Caco-2 (cell line): ENCODE data around the gene FNDC11. TPM values are rescaled to one million over a fixed set of nuclear protein-coding genes. Genes with fewer than 3 reads are reported as not detected.

Source experiments
- BruUV-seq: library from RNA; stranded (reverse); fragments of 400-500 nt; replicated peaks from 2 replicates; lab custom pipeline; 2021; lab: Mats Ljungman, UMichigan
- CTCF ChIA-PET: fragments of 300-600 bp; sonication (Branson Sonifier 250); formaldehyde crosslinking; loops from one replicate; lab custom pipeline; 2022; ENCODE audit warnings: antibody characterized with exemption; lab: Charles Lee
- POLR2A ChIA-PET: fragments of 300-600 bp; sonication (Branson Sonifier 250); formaldehyde crosslinking; loops from one replicate; lab custom pipeline; 2022; ENCODE audit warnings: antibody characterized with exemption; lab: Charles Lee
- DNase-seq, 2 experiments: peaks; one replicate each; pipeline versions ENCODE4 v3.0.0 to v3.0.0-alpha.2; 2020 to 2022
- H3K27me3 ChIP-seq: replicated peaks from 2 replicates; pipeline ENCODE4 v1.6.0; 2011; ENCODE audit warnings: low read length; ENCODE audit not compliant: control insufficient read depth, insufficient read depth
- H3K36me3 ChIP-seq: 2 replicates; pipeline ENCODE4 v1.5.1; 2011; ENCODE audit warnings: low read length; ENCODE audit not compliant: control insufficient read depth, insufficient read depth
- H3K4me1 ChIP-seq: fragments of 250-450 bp; sonication (Bioruptor Pico); 2 replicates; pipeline ENCODE4 v1.5.1; 2020; ENCODE audit warnings: mild to moderate bottlenecking
- H3K4me3 ChIP-seq: 2 replicates; pipeline ENCODE4 v1.5.1; 2011; ENCODE audit warnings: low read depth, mild to moderate bottlenecking, control low read depth, low read length
- H3K9me3 ChIP-seq: fragments of 250-450 bp; sonication (Bioruptor Pico); 2 replicates; pipeline ENCODE4 v1.5.1; 2020; ENCODE audit warnings: mild to moderate bottlenecking, moderate library complexity
- H3K27ac Mint-ChIP-seq: one replicate; pipeline ENCODE4 v1.8.0; 2022; ENCODE audit warnings: mixed read lengths; ENCODE audit not compliant: unreplicated experiment
- H3K27me3 Mint-ChIP-seq: one replicate; pipeline ENCODE4 v1.8.0; 2022; ENCODE audit warnings: mixed read lengths; ENCODE audit not compliant: insufficient read depth, unreplicated experiment
- H3K36me3 Mint-ChIP-seq: one replicate; pipeline ENCODE4 v1.8.0; 2022; ENCODE audit warnings: mild to moderate bottlenecking, mixed read lengths; ENCODE audit not compliant: insufficient read depth, unreplicated experiment
- H3K4me1 Mint-ChIP-seq: one replicate; pipeline ENCODE4 v1.8.0; 2022; ENCODE audit warnings: low read depth, mixed read lengths; ENCODE audit not compliant: unreplicated experiment
- H3K4me3 Mint-ChIP-seq: one replicate; pipeline ENCODE4 v1.8.0; 2022; ENCODE audit warnings: mild to moderate bottlenecking, moderate library complexity, mixed read lengths; ENCODE audit not compliant: unreplicated experiment
- H3K9me3 Mint-ChIP-seq: one replicate; pipeline ENCODE4 v1.8.0; 2022; ENCODE audit warnings: mixed read lengths; ENCODE audit not compliant: unreplicated experiment
- intact Hi-C: fragments of 100-400 bp; cut with micrococcal nuclease; formaldehyde crosslinking; loops from one replicate; pipeline ENCODE4 v1.10.0; 2022; ENCODE audit not compliant: unreplicated experiment
- total RNA-seq: library from RNA; stranded (reverse); gene quantifications from 2 replicates; pipeline ENCODE4 v1.2.3, GENCODE V29; 2022
- TF ChIP-seq, protein P1 (sequence below), 2 experiments: fragments of 200-600 bp in 1 of 2; IDR thresholded peaks; 1 replicate in 1 of 2; 2 replicates in 1 of 2; pipeline versions ENCODE4 v1.5.1 to v1.8.0; 2011 to 2022; ENCODE audit warnings: antibody characterized with exemption in 1 of 2, control low read depth in 1 of 2, inconsistent platforms in 1 of 2, low read depth in 1 of 2, low read length in 1 of 2, mild to moderate bottlenecking in 1 of 2, moderate library complexity in 1 of 2; ENCODE audit not compliant: insufficient read depth in 1 of 2, severe bottlenecking in 1 of 2, unreplicated experiment in 1 of 2

Gene FNDC11
- total RNA-seq, 1 experiment from 2014 or later, result not detected

DNA sequence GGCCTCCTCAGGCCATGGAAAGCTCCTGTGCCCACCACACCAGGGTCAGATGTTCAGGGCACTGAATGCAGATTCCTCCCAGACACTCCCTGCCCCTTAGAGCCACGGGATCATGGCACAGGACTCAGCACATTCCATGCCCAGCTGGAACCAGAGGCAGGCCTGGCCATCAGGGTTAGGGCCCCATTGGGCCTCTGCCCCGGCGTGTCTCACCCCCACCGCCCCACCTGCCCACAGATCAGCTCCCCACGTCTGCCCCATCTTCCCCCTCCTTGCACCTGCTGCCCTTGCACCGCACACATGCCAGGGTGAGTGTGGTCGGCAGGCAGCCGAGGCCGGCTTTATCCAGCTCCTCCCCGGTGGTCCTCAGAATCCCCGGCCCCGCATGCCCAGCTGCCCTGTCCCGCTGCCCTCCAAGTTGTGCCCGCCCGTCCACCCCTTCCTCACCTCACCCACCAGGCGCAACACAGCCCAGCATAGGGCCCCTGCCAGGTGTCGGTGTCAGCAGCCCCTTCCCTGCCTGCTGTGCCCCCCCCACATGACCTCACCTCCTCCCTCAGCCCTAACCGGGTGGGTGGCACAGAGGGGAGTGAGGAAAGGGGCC, 4.2 kb upstream of the FNDC11 start:
- intact Hi-C loops, result no loop called here
- H3K27me3 ChIP-seq, result no peaks in the 10 kb centered on the region
- Mint-ChIP-seq H3K27ac (no peak overlapping the region), H3K27me3 (no peaks in the 10 kb centered on the region), H3K36me3 (peaks cover 5% of the 10 kb centered on the region), H3K9me3 (no peaks in the 10 kb centered on the region), H3K4me1 (peaks cover 9% of the 10 kb centered on the region), H3K4me3 (no peak overlapping the region)
- peaks cover 15% of the 10 kb centered on the region for H3K4me1 ChIP-seq
- BruUV-seq, result no TSS peak
- H3K36me3 ChIP-seq, result no peaks in the 10 kb centered on the region
- no peak overlapping the region for H3K4me3 ChIP-seq
- DNase-seq, result no peak
- ChIA-PET POLR2A (no interaction called here), CTCF (interaction anchor here (0.7 to 1.1 kb wide), 2 partner anchors 11 to 12 kb away, joined by 4 to 5 read pairs; no protein-coding TSS in a partner anchor)
- H3K9me3 ChIP-seq, result peaks cover 4% of the 10 kb centered on the region
- TF ChIP-seq, protein P1, sequence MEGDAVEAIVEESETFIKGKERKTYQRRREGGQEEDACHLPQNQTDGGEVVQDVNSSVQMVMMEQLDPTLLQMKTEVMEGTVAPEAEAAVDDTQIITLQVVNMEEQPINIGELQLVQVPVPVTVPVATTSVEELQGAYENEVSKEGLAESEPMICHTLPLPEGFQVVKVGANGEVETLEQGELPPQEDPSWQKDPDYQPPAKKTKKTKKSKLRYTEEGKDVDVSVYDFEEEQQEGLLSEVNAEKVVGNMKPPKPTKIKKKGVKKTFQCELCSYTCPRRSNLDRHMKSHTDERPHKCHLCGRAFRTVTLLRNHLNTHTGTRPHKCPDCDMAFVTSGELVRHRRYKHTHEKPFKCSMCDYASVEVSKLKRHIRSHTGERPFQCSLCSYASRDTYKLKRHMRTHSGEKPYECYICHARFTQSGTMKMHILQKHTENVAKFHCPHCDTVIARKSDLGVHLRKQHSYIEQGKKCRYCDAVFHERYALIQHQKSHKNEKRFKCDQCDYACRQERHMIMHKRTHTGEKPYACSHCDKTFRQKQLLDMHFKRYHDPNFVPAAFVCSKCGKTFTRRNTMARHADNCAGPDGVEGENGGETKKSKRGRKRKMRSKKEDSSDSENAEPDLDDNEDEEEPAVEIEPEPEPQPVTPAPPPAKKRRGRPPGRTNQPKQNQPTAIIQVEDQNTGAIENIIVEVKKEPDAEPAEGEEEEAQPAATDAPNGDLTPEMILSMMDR (IDR thresholded peaks at IDR 0.05; ENCODE audit: insufficient read depth in 1 of 2, low read depth in 1 of 2, low read length in 1 of 2, severe bottlenecking in 1 of 2, unreplicated experiment in 1 of 2), result no peak

DNA sequence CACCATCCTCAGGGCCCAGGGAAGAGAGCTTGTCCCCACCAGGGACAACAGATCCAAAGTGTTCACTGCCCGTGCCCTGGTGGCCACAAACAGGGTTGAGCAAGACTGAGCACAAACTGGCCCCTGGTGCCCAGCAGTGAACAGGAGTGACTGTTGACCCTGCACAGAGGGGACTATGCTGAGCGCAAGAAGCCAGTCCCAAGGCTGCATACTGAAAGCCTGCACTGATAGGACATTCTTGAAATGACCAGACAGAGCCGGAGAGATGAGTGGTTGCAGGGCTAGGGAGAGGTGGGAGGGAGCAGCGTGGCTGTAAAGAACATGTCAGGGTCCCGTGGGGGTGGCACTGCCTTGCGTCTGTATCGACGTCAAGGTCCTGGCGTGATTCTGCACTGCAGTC, 2.9 kb upstream of the FNDC11 start:
- no TSS peak for BruUV-seq
- Histone ChIP-seq H3K9me3 (peaks cover 4% of the 10 kb centered on the region), H3K4me1 (peaks cover 2% of the 10 kb centered on the region), H3K36me3 (no peaks in the 10 kb centered on the region), H3K27me3 (no peaks in the 10 kb centered on the region), H3K4me3 (no peak overlapping the region)
- no peak overlapping the region for H3K4me3 Mint-ChIP-seq
- no peaks in the 10 kb centered on the region for H3K9me3 Mint-ChIP-seq
- CTCF ChIA-PET, result interaction anchor here (0.6 to 0.8 kb wide), 2 partner anchors 140 to 487 kb away, joined by 3 to 4 read pairs; no protein-coding TSS in a partner anchor
- intact Hi-C loops, result no loop called here
- no peaks in the 10 kb centered on the region for H3K27me3 Mint-ChIP-seq
- POLR2A ChIA-PET, result interaction anchor here (0.5 to 0.8 kb wide), 2 partner anchors 11 to 42 kb away, joined by 3 to 6 read pairs; no protein-coding TSS in a partner anchor
- TF ChIP-seq, protein P1 (IDR thresholded peaks at IDR 0.05; ENCODE audit: insufficient read depth in 1 of 2, low read depth in 1 of 2, low read length in 1 of 2, severe bottlenecking in 1 of 2, unreplicated experiment in 1 of 2), result no peak
- H3K27ac Mint-ChIP-seq, result no peak overlapping the region
- no peak for DNase-seq
- peaks cover 5% of the 10 kb centered on the region for H3K36me3 Mint-ChIP-seq
- H3K4me1 Mint-ChIP-seq, result no peaks in the 10 kb centered on the region

DNA sequence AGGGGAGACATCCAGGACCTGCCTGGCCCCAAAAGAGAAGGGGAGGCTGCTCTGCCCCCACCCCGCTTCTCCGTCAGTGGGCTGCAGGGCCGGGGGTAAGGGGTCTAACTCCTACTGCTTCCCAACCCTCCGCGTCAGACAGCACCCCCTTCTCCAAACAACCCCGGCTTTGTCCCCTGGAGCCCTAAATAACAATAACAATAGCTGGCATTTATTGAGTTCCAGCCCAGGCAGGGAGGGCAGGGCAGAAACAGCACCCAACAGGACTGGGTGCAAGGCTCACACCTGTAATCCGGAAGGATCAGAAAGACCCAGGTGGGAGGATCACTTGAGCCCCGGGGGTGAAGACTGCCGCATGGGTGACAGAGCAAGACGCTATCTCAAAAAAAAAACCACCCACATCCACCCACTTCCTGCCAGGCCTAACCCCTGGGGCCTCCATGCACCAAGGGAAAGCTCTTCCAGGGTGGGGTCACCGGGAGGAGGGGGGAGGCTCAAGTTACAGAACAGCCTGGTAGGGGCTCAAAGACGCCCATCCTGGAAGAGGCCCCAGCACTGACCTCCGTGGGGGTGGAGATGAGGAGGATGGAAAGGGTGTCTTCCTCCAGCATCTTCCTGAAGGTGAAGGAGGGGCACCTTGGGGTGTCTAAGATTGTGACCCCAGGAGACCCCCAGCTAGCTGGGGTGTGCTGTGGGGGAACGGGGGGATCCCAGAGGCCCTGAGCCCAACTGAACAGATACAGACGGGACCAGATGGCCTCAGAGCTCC, 1.3 kb upstream of the FNDC11 start:
- H3K9me3 ChIP-seq, result peaks cover 4% of the 10 kb centered on the region
- Mint-ChIP-seq H3K27ac (no peak overlapping the region), H3K4me3 (peak overlapping the region; percentile 47), H3K4me1 (no peaks in the 10 kb centered on the region), H3K27me3 (no peaks in the 10 kb centered on the region), H3K36me3 (peaks cover 15% of the 10 kb centered on the region), H3K9me3 (no peaks in the 10 kb centered on the region)
- TF ChIP-seq, protein P1 (IDR thresholded peaks at IDR 0.05; ENCODE audit: insufficient read depth in 1 of 2, low read depth in 1 of 2, low read length in 1 of 2, severe bottlenecking in 1 of 2, unreplicated experiment in 1 of 2), result no peak
- no TSS peak for BruUV-seq
- ChIA-PET CTCF (interaction anchor here (0.6 kb wide), 1 partner anchor 129 kb away, joined by 3 read pairs; no protein-coding TSS in a partner anchor), POLR2A (no interaction called here)
- DNase-seq, result no peak
- no peaks in the 10 kb centered on the region for H3K27me3 ChIP-seq
- H3K4me3 ChIP-seq, result no peak overlapping the region
- intact Hi-C loops, result no loop called here
- no peaks in the 10 kb centered on the region for H3K36me3 ChIP-seq
- no peaks in the 10 kb centered on the region for H3K4me1 ChIP-seq
